Breast epithelium (tissue), 4 donors: ENCODE measurements around the gene MTR. TPM values are rescaled to one million over a fixed set of nuclear protein-coding genes. Genes with fewer than 3 reads are reported as not detected.

Experiments
- DNase-seq, 2 donors: peaks; one replicate each; pipeline ENCODE4 v3.0.0-alpha.2; 2019; ENCODE audit warnings: low spot score in 2 of 2
- H3K27ac ChIP-seq, 2 donors: fragments of 200-600 bp; sonication (generic) in 1 of 2; one replicate each; pipeline ENCODE4 v1.5.1; 2016 to 2019; ENCODE audit warnings: mild to moderate bottlenecking in 1 of 2
- H3K27me3 ChIP-seq, 2 donors: fragments of 200-600 bp; sonication (generic) in 1 of 2; one replicate each; pipeline versions ENCODE4 v1.5.1 to v1.6.0; 2017 to 2019; ENCODE audit warnings: control low read depth in 1 of 2, mild to moderate bottlenecking in 1 of 2
- H3K36me3 ChIP-seq: fragments of 200-600 bp; one replicate; pipeline ENCODE4 v1.5.1; 2019
- H3K4me1 ChIP-seq, 2 donors: fragments of 200-600 bp; sonication (generic); one replicate each; pipeline ENCODE4 v1.5.1; 2016 to 2019; ENCODE audit warnings: control low read depth in 1 of 2
- H3K4me3 ChIP-seq, 3 donors: fragments of 200-600 bp; sonication (generic); 1 replicate in 2 of 3; 2 replicates in 1 of 3; pipeline ENCODE4 v1.5.1; 2016 to 2019; ENCODE audit warnings: mild to moderate bottlenecking in 3 of 3, moderate library complexity in 2 of 3
- H3K9me3 ChIP-seq, 2 donors: fragments of 200-600 bp; sonication (generic) in 1 of 2; one replicate each; pipeline ENCODE4 v1.5.1; 2016 to 2019; ENCODE audit warnings: control low read depth in 1 of 2
- CTCF ChIP-seq, 3 donors: fragments of 450-650 bp; IDR thresholded peaks; one replicate each; pipeline ENCODE4 v1.5.1; 2016 to 2017; ENCODE audit warnings: antibody characterized with exemption in 3 of 3, mild to moderate bottlenecking in 3 of 3, moderate library complexity in 3 of 3
- POLR2A ChIP-seq: fragments of 450-650 bp; IDR thresholded peaks from one replicate; pipeline ENCODE4 v1.6.1; 2016; ENCODE audit warnings: antibody characterized with exemption, mild to moderate bottlenecking, moderate library complexity
- POLR2AphosphoS5 ChIP-seq, 3 donors: sonication (generic); formaldehyde crosslinking; IDR thresholded peaks; one replicate each; pipeline ENCODE4 v1.6.1; 2017; ENCODE audit warnings: antibody characterized with exemption in 3 of 3
- intact Hi-C: fragments of 100-400 bp; cut with DNase I; formaldehyde crosslinking; loops from one replicate; pipeline ENCODE4 v1.15.1; 2023; ENCODE audit warnings: low total_unique reads
- total RNA-seq, 3 donors: library from RNA; depleted of rRNA; stranded (reverse); fragments of >200 nt; gene quantifications; one replicate each; pipeline ENCODE4 v1.1.0, GENCODE V29; 2016

MTR gene
- total RNA-seq, 3 donors from 2014 or later = 30.5 to 32.3 (median 31.7) TPM

DNA sequence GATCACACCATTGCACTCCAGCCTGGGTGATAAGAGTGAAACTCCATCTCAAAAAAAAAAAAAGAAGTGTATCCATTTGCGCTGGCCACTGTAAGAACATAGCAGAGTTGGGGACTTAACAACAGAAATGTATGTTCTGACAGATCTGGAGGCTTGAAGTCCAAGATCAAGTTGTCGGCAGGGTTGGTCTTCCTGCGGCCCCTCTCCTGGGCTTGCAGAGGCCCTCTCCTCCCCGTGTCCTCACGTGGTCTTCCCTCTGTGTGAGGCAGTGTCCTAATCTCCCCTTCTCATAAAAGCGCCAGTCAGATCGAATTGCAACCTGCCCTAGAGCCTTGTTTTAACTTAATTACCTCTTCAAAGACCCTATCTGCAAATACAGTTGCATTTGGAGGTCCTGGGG lies 156.6 kb downstream of the MTR start:
- H3K9me3 ChIP-seq = no peaks in the 10 kb centered on the region
- H3K27ac ChIP-seq = no peak overlapping the region
- H3K36me3 ChIP-seq = no peaks in the 10 kb centered on the region
- intact Hi-C loops = no loop called here
- DNase-seq = no peak
- no peaks in the 10 kb centered on the region for H3K27me3 ChIP-seq
- H3K4me3 ChIP-seq = no peak overlapping the region
- H3K4me1 ChIP-seq = no peaks in the 10 kb centered on the region
- TF ChIP-seq POLR2A (no peak), POLR2AphosphoS5 (IDR thresholded peaks at IDR 0.05) (no peak)

- intact Hi-C loops = no loop called here
- no peak overlapping the region for H3K4me3 ChIP-seq
- H3K4me1 ChIP-seq = no peaks in the 10 kb centered on the region
- no peaks in the 10 kb centered on the region for H3K27me3 ChIP-seq
- no peak for TF ChIP-seq CTCF (IDR thresholded peaks at IDR 0.05)
- no peak for TF ChIP-seq POLR2A
- TF ChIP-seq POLR2AphosphoS5 (IDR thresholded peaks at IDR 0.05) = no peak
- no peaks in the 10 kb centered on the region for H3K36me3 ChIP-seq
- no peak overlapping the region for H3K27ac ChIP-seq
- H3K9me3 ChIP-seq = no peaks in the 10 kb centered on the region
- DNase-seq = no peak
Measured at GRCh38 chr1:236952246-236953003, 157.3 kb downstream of the MTR start.

- TF ChIP-seq CTCF (IDR thresholded peaks at IDR 0.05) (no peak), POLR2AphosphoS5 (IDR thresholded peaks at IDR 0.05) (no peak), POLR2A (no peak)
- Histone ChIP-seq H3K27ac (no peak overlapping the region), H3K9me3 (no peaks in the 10 kb centered on the region), H3K27me3 (no peaks in the 10 kb centered on the region), H3K36me3 (no peaks in the 10 kb centered on the region), H3K4me3 (no peak overlapping the region), H3K4me1 (no peaks in the 10 kb centered on the region)
- intact Hi-C loops = no loop called here
- DNase-seq = no peak
Measured at GRCh38 chr1:236953151-236953700, 158.1 kb downstream of the MTR start.

Other genes starting within 250 kb of the MTR start
- 10 to 100 TPM; 23.7 to 32.3 (median 30.5) TPM for gene HEATR1, start 190.8 kb upstream of the MTR start, total RNA-seq
- gene ACTN2, start 108.8 kb upstream of the MTR start, total RNA-seq = under 1 TPM in 1 of 3 donors, not detected in 2; 0.48 TPM
- gene MT1HL1, start 209.1 kb downstream of the MTR start, total RNA-seq = not detected
- gene RYR2, start 246.9 kb downstream of the MTR start, total RNA-seq = under 1 TPM; 0.16 to 0.59 (median 0.33) TPM